Gastrocnemius medialis (tissue), 4 donors: Measurements from ENCODE around the gene PLA2G2F. TPM values are rescaled to one million over a fixed set of nuclear protein-coding genes. Genes with fewer than 3 reads are reported as not detected.
A peak's percentile ranks its signal among the peaks of the same experiment; 100 is the strongest.

Source experiments
- ATAC-seq, 2 donors: fragments of 150-250 bp; one replicate each; pipeline ENCODE4 v1.9.1; 2016
- DNase-seq, 2 donors: peaks; one replicate each; pipeline ENCODE4 v3.0.0-alpha.2; 2019
- H3K27ac ChIP-seq, 4 donors: fragments of 200-600 bp; sonication (generic); 1 replicate in 1 of 4; 2 replicates in 3 of 4; pipeline ENCODE4 v1.5.1; 2016 to 2018; ENCODE audit warnings: mild to moderate bottlenecking in 2 of 4, moderate library complexity in 1 of 4
- H3K27me3 ChIP-seq, 3 donors: fragments of 200-600 bp; sonication (generic) in 2 of 3; 1 replicate in 1 of 3; 2 replicates in 2 of 3; pipeline versions ENCODE4 v1.5.1 to v1.6.0; 2016 to 2019; ENCODE audit warnings: mild to moderate bottlenecking in 1 of 3, moderate library complexity in 1 of 3
- H3K36me3 ChIP-seq, 2 donors: fragments of 200-600 bp; sonication (generic) in 1 of 2; one replicate each; pipeline ENCODE4 v1.5.1; 2017 to 2018
- H3K4me1 ChIP-seq, 2 donors: fragments of 200-600 bp; sonication (generic) in 1 of 2; one replicate each; pipeline ENCODE4 v1.5.1; 2016 to 2017; ENCODE audit warnings: mild to moderate bottlenecking in 2 of 2
- H3K4me3 ChIP-seq, 4 donors: fragments of 200-600 bp; sonication (generic) in 3 of 4; 1 replicate in 1 of 4; 2 replicates in 3 of 4; pipeline ENCODE4 v1.5.1; 2016 to 2019; ENCODE audit warnings: mild to moderate bottlenecking in 2 of 4
- H3K9me3 ChIP-seq, 3 donors: fragments of 200-600 bp; sonication (generic) in 2 of 3; 1 replicate in 1 of 3; 2 replicates in 2 of 3; pipeline ENCODE4 v1.5.1; 2016 to 2019
- CTCF ChIP-seq, 5 experiments: fragments of 450-650 bp in 3 of 5; fragments of 200-600 bp in 2 of 5; sonication (generic) in 2 of 5; IDR thresholded peaks in 4 of 5; conservative IDR thresholded peaks in 1 of 5; 1 replicate in 4 of 5; 2 replicates in 1 of 5; pipeline ENCODE4 v1.5.1; 2016 to 2019; ENCODE audit warnings: antibody characterized with exemption in 5 of 5, mild to moderate bottlenecking in 3 of 5, moderate library complexity in 3 of 5
- POLR2A ChIP-seq, 2 donors: fragments of 450-650 bp; IDR thresholded peaks; one replicate each; pipeline ENCODE4 v1.6.1; 2017; ENCODE audit warnings: antibody characterized with exemption in 2 of 2, mild to moderate bottlenecking in 2 of 2, moderate library complexity in 2 of 2
- in situ Hi-C, 4 donors: fragments of 200-750 bp; cut with MboI; loops; one replicate each; pipeline versions ENCODE4 v1.15.0 to v1.8.0; 2017; ENCODE audit warnings: low sequenced_read_pairs in 4 of 4
- intact Hi-C: fragments of 100-400 bp; cut with DNase I; formaldehyde crosslinking; loops from one replicate; pipeline ENCODE4 v1.15.1; 2023; ENCODE audit warnings: low total_unique reads
- total RNA-seq, 4 donors: library from RNA; depleted of rRNA; stranded (reverse); fragments of >200 nt; gene quantifications; one replicate each; pipeline versions ENCODE4 v1.1.0 to v1.2.3, GENCODE V29; 2016

Gene PLA2G2F
- total RNA-seq, 4 donors from 2014 or later: not detected

- ATAC-seq (no peak), DNase-seq (no peak)
- TF ChIP-seq CTCF (IDR thresholded peaks at IDR 0.05 in 4 of 5, conservative IDR thresholded peaks at IDR 0.05 in 1 of 5): no peak
- no peak for TF ChIP-seq POLR2A (IDR thresholded peaks at IDR 0.05)
- H3K9me3 ChIP-seq: no peaks in the 10 kb centered on the region
- no peaks in the 10 kb centered on the region for H3K36me3 ChIP-seq
- in situ Hi-C loops: no loop called here
- H3K4me1 ChIP-seq: no peaks in the 10 kb centered on the region
- no peak overlapping the region for H3K27ac ChIP-seq
- intact Hi-C loops: no loop called here
- H3K4me3 ChIP-seq: no peak overlapping the region
- H3K27me3 ChIP-seq: peaks cover 0 to 4% (median 0%) of the 10 kb centered on the region in 3 donors
These were observed 33.0 kb downstream of the PLA2G2F start for GRCh38 chr1:20172033-20172590.

- DNase-seq (no peak), ATAC-seq (no peak)
- no peak overlapping the region for H3K4me3 ChIP-seq
- in situ Hi-C loops (no loop called here), intact Hi-C loops (no loop called here)
- H3K9me3 ChIP-seq: no peaks in the 10 kb centered on the region
- H3K27me3 ChIP-seq: no peaks in the 10 kb centered on the region
- H3K27ac ChIP-seq: no peak overlapping the region
- no peaks in the 10 kb centered on the region for H3K36me3 ChIP-seq
- TF ChIP-seq CTCF (IDR thresholded peaks at IDR 0.05 in 4 of 5, conservative IDR thresholded peaks at IDR 0.05 in 1 of 5): no peak
- no peak for TF ChIP-seq POLR2A (IDR thresholded peaks at IDR 0.05)
- peaks cover 14 to 15% of the 10 kb centered on the region in 2 donors for H3K4me1 ChIP-seq
These were observed 36.0 kb downstream of the PLA2G2F start for GRCh38 chr1:20174937-20175666.

GRCh38 chr1:20178634-20179370 lies 39.7 kb downstream of the PLA2G2F start:
- Histone ChIP-seq H3K4me3 (no peak overlapping the region), H3K9me3 (no peaks in the 10 kb centered on the region), H3K27ac (peak overlapping the region in 1 of 4 donors; percentile 74), H3K36me3 (no peaks in the 10 kb centered on the region), H3K27me3 (no peaks in the 10 kb centered on the region), H3K4me1 (peaks cover 14 to 15% of the 10 kb centered on the region in 2 donors)
- DNase-seq: peak in 1 of 2 donors; percentile 20
- intact Hi-C loops: no loop called here
- in situ Hi-C loops: no loop called here
- TF ChIP-seq POLR2A (IDR thresholded peaks at IDR 0.05): no peak
- no peak for TF ChIP-seq CTCF (IDR thresholded peaks at IDR 0.05 in 4 of 5, conservative IDR thresholded peaks at IDR 0.05 in 1 of 5)
- ATAC-seq: peak in 1 of 2 donors; percentile 86

GRCh38 chr1:20179371-20180128 lies 40.4 kb downstream of the PLA2G2F start:
- no peaks in the 10 kb centered on the region for H3K36me3 ChIP-seq
- no peaks in the 10 kb centered on the region for H3K27me3 ChIP-seq
- intact Hi-C loops: no loop called here
- peak overlapping the region in 1 of 4 donors; percentile 74 for H3K27ac ChIP-seq
- H3K4me1 ChIP-seq: peaks cover 14 to 15% of the 10 kb centered on the region in 2 donors
- H3K4me3 ChIP-seq: no peak overlapping the region
- DNase-seq (no peak), ATAC-seq (no peak)
- no peak for TF ChIP-seq CTCF (IDR thresholded peaks at IDR 0.05 in 4 of 5, conservative IDR thresholded peaks at IDR 0.05 in 1 of 5)
- TF ChIP-seq POLR2A (IDR thresholded peaks at IDR 0.05): no peak
- in situ Hi-C loops: no loop called here
- no peaks in the 10 kb centered on the region for H3K9me3 ChIP-seq
